NCI-H2196 (cell line): ENCODE data around the gene HACD1.
"Not testable (repeated sequence)": the region's sequence is repeated elsewhere in the genome, so short reads cannot be mapped to it uniquely, and the experiment has no call there.

Experiments used
- DNase-seq: peaks from one replicate; lab custom pipeline; 2025; ENCODE audit not compliant: unreplicated experiment; lab: John Stamatoyannopoulos, UW

The HACD1 gene

DNA sequence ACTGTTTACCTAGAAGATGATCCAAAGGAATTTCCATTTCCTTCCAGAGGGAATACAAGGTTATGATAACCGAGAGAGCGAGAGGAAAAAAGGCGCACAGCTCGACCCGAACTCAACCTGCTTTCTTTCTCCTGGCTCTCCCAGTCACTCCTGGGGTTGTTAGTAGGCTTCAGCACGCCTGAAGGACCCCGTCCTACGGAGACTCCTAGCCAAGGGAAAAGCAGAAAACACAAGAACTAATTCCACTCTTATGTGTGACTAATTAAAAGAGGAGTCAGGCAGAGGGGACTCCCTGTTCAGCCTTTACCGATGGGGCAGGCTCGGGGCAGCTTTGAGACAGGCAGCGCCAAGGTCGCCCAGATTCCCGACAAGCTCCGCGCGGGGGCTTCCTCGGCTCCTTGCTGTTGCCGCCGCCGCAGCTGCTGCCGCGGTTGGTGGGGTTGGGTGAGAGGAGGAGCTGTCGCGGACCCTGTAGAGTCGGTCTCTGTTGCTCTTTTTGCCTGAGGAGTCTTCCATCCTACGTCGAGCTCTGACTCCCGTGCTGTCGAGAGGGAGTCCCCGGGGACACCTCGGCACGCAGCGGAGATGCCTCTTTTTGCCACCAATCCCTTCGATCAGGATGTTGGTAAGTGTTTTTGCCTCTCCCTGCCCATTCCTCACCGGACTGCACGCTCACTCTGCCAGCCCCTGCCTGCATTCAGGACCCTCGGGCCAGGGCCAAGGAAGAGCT is 26.7 kb upstream of the HACD1 start, which contains the start of gene STAM:
TSS of gene STAM (plus strand) at position 397 of the 730 bp plus-strand sequence. CDS start at position 586, 189 bp downstream.
- DNase-seq: peak; percentile 71

DNA sequence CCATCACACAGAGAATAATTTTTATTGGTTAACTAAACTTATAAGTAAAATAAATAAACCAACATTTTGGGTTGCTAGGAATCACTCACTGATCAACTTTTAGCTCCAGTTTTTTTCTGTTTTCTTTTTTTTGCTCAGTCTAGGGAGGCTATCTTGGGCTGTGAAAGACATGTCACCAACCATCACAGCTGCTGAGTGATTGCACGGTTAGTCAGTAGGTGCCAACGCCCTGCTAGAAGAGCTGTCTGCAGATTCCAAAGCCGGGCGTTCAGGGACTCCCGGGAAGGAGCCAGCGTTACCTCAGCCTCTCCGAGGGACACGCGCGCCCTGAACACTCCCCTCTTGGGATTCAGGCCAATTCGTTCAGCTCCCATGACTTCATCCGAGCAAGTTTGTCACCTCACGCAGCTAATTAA is 26.2 kb upstream of the HACD1 start:
- peak; percentile 58 for DNase-seq

DNA sequence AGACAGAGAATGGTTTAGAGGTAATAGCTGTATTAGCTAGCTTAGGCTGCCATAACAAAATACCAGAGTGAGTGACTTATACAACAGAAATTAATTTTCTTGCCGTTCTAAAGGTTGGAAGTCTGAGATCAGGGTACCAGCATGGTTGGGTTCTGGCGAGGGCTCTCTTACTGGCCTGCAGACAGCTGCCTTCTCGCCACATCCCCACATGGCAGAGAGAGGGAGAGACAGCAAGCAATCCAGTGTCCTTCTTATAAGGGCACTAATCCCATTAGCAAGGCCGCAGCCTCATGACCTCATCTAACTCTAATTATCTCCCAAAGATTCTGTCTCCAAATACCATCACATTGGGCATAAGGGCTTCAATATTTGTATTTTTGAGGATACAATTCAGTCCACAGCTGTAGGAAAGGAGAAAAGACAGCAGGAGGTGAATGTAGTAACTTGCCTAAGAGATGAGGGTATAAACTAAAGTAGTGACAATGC is 23.2 kb upstream of the HACD1 start:
- DNase-seq: no peak

DNA sequence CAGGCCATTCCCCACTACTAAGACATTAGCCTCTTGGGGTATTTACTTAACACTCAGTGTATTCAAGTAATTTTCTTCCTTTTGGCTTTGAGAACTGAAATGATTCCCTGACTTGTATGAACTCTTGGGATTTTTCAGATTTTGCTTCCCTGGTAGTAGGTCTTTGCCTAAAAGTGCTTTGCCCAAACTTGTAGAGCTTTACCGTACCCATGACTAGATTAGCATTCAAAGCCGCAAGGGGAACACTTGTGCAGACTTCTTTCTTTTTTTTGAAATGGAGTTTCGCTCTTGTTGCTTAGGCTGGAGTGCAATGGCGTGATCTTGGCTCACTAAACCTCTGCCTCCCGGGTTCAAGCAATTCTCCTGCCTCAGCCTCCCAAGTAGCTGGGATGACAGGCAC is 20.7 kb upstream of the HACD1 start:
- no peak for DNase-seq

GRCh38 chr10:17633353-17633752 is 16.2 kb upstream of the HACD1 start:
- DNase-seq: no peak

- DNase-seq: not testable (repeated sequence)
These were observed 15.4 kb upstream of the HACD1 start for GRCh38 chr10:17632590-17632989.

GRCh38 chr10:17626656-17627055 is 9.5 kb upstream of the HACD1 start:
- DNase-seq: no peak

GRCh38 chr10:17624996-17625395 is 7.8 kb upstream of the HACD1 start:
- DNase-seq: no peak

DNA sequence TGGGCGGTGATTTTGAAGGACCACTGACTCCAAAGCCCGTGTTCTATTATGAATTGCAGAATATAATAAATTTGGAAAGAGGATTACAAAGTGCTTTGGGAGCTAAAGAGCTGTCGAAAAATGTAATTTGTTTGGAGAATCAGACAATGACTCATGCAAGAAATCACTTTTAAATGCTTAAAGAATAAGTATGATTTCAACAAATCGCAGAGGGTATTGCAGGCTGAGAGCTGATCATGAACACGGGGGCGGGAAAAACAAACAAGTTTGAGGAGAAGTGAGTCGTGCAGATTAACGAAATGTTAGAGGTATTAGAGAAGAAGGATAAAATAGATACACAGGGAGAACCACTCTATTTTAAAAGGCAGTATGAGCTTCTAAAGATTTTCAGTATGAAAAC is 4.9 kb upstream of the HACD1 start:
- no peak for DNase-seq

GRCh38 chr10:17616403-17617030 is 657 bp downstream of the HACD1 start:
- DNase-seq: peak; percentile 6

GRCh38 chr10:17609523-17610079 is 7.6 kb downstream of the HACD1 start:
- DNase-seq: no peak

DNA sequence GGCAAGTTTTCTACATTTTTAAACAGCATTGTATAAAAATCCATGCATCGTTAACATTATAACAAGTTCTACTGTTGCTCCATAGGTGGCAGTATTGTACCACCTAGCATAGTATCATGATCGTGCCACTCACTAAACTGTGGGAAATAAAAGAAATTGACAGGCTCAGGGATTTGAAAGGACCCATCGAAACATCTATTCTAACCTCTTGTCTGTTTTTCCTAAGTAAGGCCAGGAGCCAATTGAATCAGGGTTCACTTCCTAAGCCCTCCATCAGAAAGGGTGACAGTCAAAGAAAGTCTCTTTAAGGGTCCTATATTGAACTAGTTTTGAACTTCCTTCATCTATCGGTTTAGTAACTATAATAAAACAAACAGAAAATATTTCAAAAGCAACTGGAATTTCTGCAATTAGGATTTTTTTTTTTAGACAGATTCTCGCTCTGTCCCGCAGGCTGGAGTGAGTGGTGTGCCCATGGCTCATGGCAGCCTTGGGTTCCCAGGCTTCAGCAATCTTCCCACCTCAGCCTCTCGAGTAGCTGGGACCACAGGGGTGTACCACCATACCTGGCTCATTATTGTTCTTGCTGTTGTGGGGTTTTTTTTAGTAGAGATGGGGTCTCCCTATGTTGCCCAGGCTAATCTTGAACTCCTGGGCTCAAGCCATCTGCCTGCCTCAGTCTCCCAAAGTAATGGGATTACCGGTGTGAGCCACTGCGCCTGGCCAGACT is 9.4 kb downstream of the HACD1 start:
- peak; percentile 27 for DNase-seq

DNA sequence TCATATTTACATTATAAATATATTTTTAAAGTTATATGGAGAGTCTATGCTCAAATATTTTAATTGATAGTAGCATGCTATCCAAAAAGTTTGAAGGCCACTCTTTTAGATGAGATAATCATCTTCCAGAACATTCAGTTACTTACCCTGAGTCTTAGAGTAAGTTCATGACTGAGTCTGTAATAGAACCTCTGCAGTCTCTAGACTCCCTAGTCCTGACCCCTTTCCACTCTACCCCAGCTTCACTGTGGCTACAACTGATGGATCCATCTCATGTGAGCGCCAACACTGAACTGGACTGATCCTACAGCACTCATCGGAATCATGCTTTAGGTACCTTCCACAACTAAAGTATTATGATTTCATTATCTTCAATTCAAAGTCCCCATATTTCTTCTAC is 10.1 kb downstream of the HACD1 start:
- DNase-seq: no peak

DNA sequence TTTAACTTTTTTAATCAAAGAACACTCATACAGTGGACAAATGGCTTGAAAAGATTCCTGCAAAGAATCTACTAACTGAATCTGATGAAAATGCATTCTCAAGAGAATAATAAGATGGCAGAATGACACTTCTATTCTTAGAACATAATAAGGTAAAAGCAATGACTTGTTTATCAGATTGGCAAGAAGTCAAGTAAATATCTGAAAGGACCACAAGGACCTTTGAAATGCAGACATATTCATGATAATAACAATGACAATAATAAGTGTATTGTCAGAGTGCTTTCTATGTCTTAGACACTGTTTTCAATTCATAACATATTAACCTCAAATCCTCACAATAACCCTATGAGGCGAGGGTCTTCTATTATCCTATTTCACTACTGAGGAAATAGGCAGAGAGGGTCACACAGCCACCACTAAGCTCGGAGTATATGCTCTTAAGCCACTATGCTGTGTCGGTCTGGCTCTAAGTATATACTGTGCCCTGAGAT is 10.6 kb downstream of the HACD1 start:
- no peak for DNase-seq

- DNase-seq: no peak
These were observed 11.2 kb downstream of the HACD1 start for GRCh38 chr10:17605936-17606335.

- no peak for DNase-seq
These were observed 18.1 kb downstream of the HACD1 start for GRCh38 chr10:17599089-17599488.

DNA sequence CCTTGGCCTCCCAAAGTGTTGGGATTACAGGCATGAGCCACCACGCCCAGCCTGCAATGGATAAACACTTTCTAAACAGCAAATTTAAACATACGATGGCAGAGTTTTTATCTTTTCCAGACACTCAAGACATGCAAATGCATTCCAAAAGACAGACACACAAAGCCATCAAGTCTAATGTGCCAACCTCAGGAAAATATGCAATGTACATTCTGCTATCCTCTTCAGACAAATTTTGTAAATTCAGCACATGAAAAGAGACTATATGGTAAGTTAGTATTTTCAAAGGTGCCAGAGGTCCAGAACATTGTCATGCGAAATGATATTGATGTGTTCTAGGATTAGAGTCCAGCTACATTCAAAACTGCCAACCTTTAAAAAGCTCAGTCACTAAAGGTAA is 19.8 kb downstream of the HACD1 start:
- no peak for DNase-seq

DNA sequence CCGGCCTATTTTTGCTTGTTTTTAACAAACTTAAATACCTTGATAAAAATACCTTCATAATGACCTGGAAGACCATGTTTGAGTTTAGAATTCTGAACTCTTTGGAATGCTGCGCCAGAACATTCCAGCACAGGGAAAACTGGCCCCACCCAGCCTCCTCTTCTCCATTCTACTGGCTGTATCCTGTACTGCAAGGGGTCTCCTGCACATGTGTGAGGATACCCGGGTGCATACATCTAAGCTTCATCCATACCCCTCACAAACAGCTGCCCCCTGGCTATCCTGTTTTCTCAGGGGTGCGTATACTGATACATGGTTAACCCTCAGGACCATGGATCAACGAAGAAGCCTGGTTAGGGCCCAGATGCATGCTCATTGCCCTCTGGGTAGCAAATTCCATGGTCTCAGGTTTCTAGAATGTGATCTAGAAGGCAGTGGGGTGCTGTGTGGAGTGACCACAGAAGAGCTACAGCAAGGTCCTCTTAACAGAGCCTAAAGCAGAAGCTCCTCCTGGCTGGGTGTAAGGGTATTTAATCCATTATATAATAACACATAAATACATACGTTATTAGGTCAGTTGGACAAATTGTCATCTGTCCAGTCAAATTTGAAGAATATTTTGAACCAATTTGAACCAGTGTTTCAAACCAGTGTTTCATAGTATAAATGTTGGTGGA is 26.1 kb downstream of the HACD1 start:
- no peak for DNase-seq

GRCh38 chr10:17589316-17589715 is 27.9 kb downstream of the HACD1 start:
- DNase-seq: not testable (repeated sequence)

- DNase-seq: no peak
These were observed 28.8 kb downstream of the HACD1 start for GRCh38 chr10:17588420-17588819.

- not testable (repeated sequence) for DNase-seq
These were observed 29.9 kb downstream of the HACD1 start for GRCh38 chr10:17587321-17587720.
